ENCODE results near the gene ANXA6. TPM values are rescaled to one million over a fixed set of nuclear protein-coding genes. Genes with fewer than 3 reads are reported as not detected.

Gene ANXA6
- total and polyA plus RNA-seq, 2 donors from 2014 or later = 107 to 183 TPM

DNA sequence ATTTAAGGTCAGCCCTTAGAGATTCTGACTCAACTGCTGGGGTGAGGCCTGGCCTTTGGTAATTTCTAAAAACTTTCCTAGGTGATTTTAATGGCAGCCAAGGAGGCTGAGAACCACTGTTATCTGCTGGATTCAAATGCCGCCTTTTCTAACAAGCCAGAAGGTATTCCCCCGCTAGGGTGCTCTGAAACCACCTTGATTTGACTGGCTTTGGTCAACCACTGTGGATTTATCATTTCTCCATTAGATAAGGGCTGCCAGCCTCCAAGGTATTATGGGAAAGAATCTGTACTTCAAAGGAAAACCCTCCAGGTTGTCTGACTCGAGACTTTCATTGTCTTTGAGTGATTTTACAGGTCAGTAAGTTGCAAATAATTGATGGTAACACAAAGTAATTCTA is 4.3 kb downstream of the ANXA6 start:
- Histone ChIP-seq H3K36me3 (ENCODE audit: control insufficient read depth in 2 of 3, insufficient read depth in 3 of 3, low read length in 3 of 3) (no peaks in the 10 kb centered on the region), H3K4me3 (ENCODE audit: low read length in 3 of 3) (no peak overlapping the region), H3K27me3 (ENCODE audit: control insufficient read depth, insufficient read depth, low read length) (no peaks in the 10 kb centered on the region), H3K27ac (ENCODE audit: low read depth in 2 of 2, low read length in 2 of 2) (no peak overlapping the region), H3K4me1 (ENCODE audit: control insufficient read depth in 2 of 3, insufficient read depth in 2 of 3, low read depth in 1 of 3, low read length in 3 of 3) (peaks cover 6 to 44% (median 30%) of the 10 kb centered on the region in 3 donors), H3K9me3 (ENCODE audit: control insufficient read depth in 2 of 3, insufficient read depth in 1 of 3, low read length in 3 of 3) (no peaks in the 10 kb centered on the region), H3K9ac (ENCODE audit: low read length in 3 of 3) (no peak overlapping the region)
- intact Hi-C loops (cut with DNase I) = no loop called here
- no peak for FAIRE-seq
- DNase-seq = no peak
- TF ChIP-seq, protein P1, sequence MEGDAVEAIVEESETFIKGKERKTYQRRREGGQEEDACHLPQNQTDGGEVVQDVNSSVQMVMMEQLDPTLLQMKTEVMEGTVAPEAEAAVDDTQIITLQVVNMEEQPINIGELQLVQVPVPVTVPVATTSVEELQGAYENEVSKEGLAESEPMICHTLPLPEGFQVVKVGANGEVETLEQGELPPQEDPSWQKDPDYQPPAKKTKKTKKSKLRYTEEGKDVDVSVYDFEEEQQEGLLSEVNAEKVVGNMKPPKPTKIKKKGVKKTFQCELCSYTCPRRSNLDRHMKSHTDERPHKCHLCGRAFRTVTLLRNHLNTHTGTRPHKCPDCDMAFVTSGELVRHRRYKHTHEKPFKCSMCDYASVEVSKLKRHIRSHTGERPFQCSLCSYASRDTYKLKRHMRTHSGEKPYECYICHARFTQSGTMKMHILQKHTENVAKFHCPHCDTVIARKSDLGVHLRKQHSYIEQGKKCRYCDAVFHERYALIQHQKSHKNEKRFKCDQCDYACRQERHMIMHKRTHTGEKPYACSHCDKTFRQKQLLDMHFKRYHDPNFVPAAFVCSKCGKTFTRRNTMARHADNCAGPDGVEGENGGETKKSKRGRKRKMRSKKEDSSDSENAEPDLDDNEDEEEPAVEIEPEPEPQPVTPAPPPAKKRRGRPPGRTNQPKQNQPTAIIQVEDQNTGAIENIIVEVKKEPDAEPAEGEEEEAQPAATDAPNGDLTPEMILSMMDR (IDR thresholded peaks at IDR 0.05; ENCODE audit: borderline replicate concordance, extremely low read depth, insufficient read depth) = no peak

DNA sequence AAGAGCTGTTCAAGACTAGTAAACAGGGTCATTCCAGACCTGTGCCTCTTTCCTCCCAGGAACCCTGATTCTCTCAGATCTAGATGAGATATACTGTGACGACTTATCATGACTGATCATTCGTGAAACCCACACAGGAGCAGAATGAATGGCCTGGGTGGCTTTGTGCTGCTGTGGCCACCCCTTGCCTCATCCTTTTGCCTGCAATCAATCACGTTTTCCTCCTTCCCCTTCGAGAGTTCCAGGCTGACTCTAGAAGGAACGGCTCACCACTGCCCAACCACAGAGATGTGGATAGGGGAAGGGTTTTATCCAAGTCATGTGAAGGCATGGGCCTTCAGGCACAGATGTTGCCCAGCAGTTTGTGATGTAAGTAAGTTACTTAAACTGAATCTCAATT is 5.8 kb downstream of the ANXA6 start:
- Histone ChIP-seq H3K4me1 (ENCODE audit: control insufficient read depth in 2 of 3, insufficient read depth in 2 of 3, low read depth in 1 of 3, low read length in 3 of 3) (peaks cover 6 to 42% (median 29%) of the 10 kb centered on the region in 3 donors), H3K9me3 (ENCODE audit: control insufficient read depth in 2 of 3, insufficient read depth in 1 of 3, low read length in 3 of 3) (no peaks in the 10 kb centered on the region), H3K27me3 (ENCODE audit: control insufficient read depth, insufficient read depth, low read length) (no peaks in the 10 kb centered on the region), H3K36me3 (ENCODE audit: control insufficient read depth in 2 of 3, insufficient read depth in 3 of 3, low read length in 3 of 3) (no peaks in the 10 kb centered on the region), H3K9ac (ENCODE audit: low read length in 3 of 3) (no peak overlapping the region), H3K4me3 (ENCODE audit: low read length in 3 of 3) (no peak overlapping the region), H3K27ac (ENCODE audit: low read depth in 2 of 2, low read length in 2 of 2) (peak overlapping the region in 1 of 2 donors; percentile 33)
- FAIRE-seq (no peak), DNase-seq (peak in 1 of 5 donors; percentile 14)
- TF ChIP-seq, protein P1 (IDR thresholded peaks at IDR 0.05; ENCODE audit: borderline replicate concordance, extremely low read depth, insufficient read depth) = no peak
- intact Hi-C loops (cut with DNase I) = no loop called here

DNA sequence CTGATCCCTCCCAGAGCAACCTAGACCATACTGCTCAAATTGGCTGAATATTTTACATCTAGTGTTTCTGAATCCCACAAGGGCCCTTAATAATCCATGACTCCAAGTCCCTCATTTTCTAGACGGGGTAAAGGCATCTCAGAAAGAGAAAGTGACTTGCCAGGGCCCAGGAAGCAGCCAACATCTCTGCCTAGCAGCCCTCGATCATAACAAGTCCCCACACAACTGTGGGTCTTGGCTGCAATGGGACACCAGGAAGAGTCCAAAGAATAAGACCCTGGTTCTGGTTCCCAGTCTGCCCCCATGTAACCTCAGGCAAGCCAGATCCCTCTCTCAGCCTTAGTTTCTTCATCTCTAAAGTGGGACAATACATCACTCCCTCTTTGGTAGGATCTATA is 6.3 kb downstream of the ANXA6 start:
- peak overlapping the region in 1 of 3 donors; percentile 30 for H3K9ac ChIP-seq (ENCODE audit: low read length in 3 of 3)
- no peak for FAIRE-seq
- H3K4me3 ChIP-seq (ENCODE audit: low read length in 3 of 3) = no peak overlapping the region
- DNase-seq = no peak
- H3K36me3 ChIP-seq (ENCODE audit: control insufficient read depth in 2 of 3, insufficient read depth in 3 of 3, low read length in 3 of 3) = peaks cover 0 to under 1% (median 0%) of the 10 kb centered on the region in 3 donors
- TF ChIP-seq, protein P1 (IDR thresholded peaks at IDR 0.05; ENCODE audit: borderline replicate concordance, extremely low read depth, insufficient read depth) = no peak
- no peaks in the 10 kb centered on the region for H3K27me3 ChIP-seq (ENCODE audit: control insufficient read depth, insufficient read depth, low read length)
- intact Hi-C loops (cut with DNase I) = no loop called here
- H3K9me3 ChIP-seq (ENCODE audit: control insufficient read depth in 2 of 3, insufficient read depth in 1 of 3, low read length in 3 of 3) = no peaks in the 10 kb centered on the region
- peaks cover 6 to 38% (median 27%) of the 10 kb centered on the region in 3 donors for H3K4me1 ChIP-seq (ENCODE audit: control insufficient read depth in 2 of 3, insufficient read depth in 2 of 3, low read depth in 1 of 3, low read length in 3 of 3)
- H3K27ac ChIP-seq (ENCODE audit: low read depth in 2 of 2, low read length in 2 of 2) = peak overlapping the region in 1 of 2 donors; percentile 33

Data from kidney (tissue), 14 donors.